ELR (cell line): ENCODE results near the gene TTC7B.

ENCODE experiments used
- DNase-seq: peaks from one replicate; pipeline ENCODE4 v3.0.0-alpha.2; 2015; ENCODE audit warnings: low read depth

Gene TTC7B

GRCh38 chr14:90703841-90704737 lies 112.1 kb downstream of the TTC7B start:
- no peak for DNase-seq

GRCh38 chr14:90700933-90701776 lies 115.1 kb downstream of the TTC7B start:
- DNase-seq: no peak

GRCh38 chr14:90699016-90699415 lies 117.2 kb downstream of the TTC7B start:
- DNase-seq: no peak

- no peak for DNase-seq
These were observed 117.8 kb downstream of the TTC7B start for GRCh38 chr14:90698379-90698869.

- peak; percentile 83 for DNase-seq
These were observed 118.5 kb downstream of the TTC7B start for GRCh38 chr14:90697577-90698206.

GRCh38 chr14:90697132-90697531 lies 119.1 kb downstream of the TTC7B start:
- no peak for DNase-seq

GRCh38 chr14:90696720-90697119 lies 119.5 kb downstream of the TTC7B start:
- DNase-seq: no peak

- no peak for DNase-seq
These were observed 120.1 kb downstream of the TTC7B start for GRCh38 chr14:90695997-90696660.

- DNase-seq: no peak
These were observed 122.8 kb downstream of the TTC7B start for GRCh38 chr14:90693413-90693812.

GRCh38 chr14:90692826-90693225 lies 123.4 kb downstream of the TTC7B start:
- DNase-seq: peak; percentile 24

GRCh38 chr14:90692061-90692460 lies 124.2 kb downstream of the TTC7B start:
- no peak for DNase-seq

- DNase-seq: no peak
These were observed 124.6 kb downstream of the TTC7B start for GRCh38 chr14:90691627-90692026.

GRCh38 chr14:90687680-90688079 lies 128.6 kb downstream of the TTC7B start:
- no peak for DNase-seq

GRCh38 chr14:90682615-90683014 lies 133.6 kb downstream of the TTC7B start:
- DNase-seq: no peak

- DNase-seq: no peak
These were observed 134.3 kb downstream of the TTC7B start for GRCh38 chr14:90681929-90682328.

GRCh38 chr14:90678846-90679362 lies 137.3 kb downstream of the TTC7B start:
- no peak for DNase-seq

GRCh38 chr14:90678420-90678819 lies 137.8 kb downstream of the TTC7B start:
- peak; percentile 44 for DNase-seq

GRCh38 chr14:90677484-90678050 lies 138.7 kb downstream of the TTC7B start:
- peak; percentile 69 for DNase-seq

GRCh38 chr14:90676912-90677311 lies 139.3 kb downstream of the TTC7B start:
- no peak for DNase-seq

- no peak for DNase-seq
These were observed 139.9 kb downstream of the TTC7B start for GRCh38 chr14:90676356-90676755.

- DNase-seq: peak; percentile 22
These were observed 140.8 kb downstream of the TTC7B start for GRCh38 chr14:90675399-90675798.
